HFFc6 (cell line): ENCODE data around the gene CXCL14. TPM values are rescaled to one million over a fixed set of nuclear protein-coding genes. Genes with fewer than 3 reads are reported as not detected.
A peak's percentile ranks its signal among the peaks of the same experiment; 100 is the strongest.

Source experiments
- DNase-seq: peaks from one replicate; pipeline ENCODE4 v3.0.0-alpha.2; 2018
- H3K27ac Mint-ChIP-seq: 2 replicates; pipeline ENCODE4 v1.8.0; 2020; ENCODE audit warnings: mild to moderate bottlenecking, mixed read lengths
- H3K27me3 Mint-ChIP-seq: 2 replicates; pipeline ENCODE4 v1.8.0; 2021; ENCODE audit warnings: mild to moderate bottlenecking, moderate library complexity, mixed read lengths; ENCODE audit not compliant: insufficient read depth
- H3K36me3 Mint-ChIP-seq: 2 replicates; pipeline ENCODE4 v1.8.0; 2021; ENCODE audit warnings: low read depth, mixed read lengths
- H3K4me1 Mint-ChIP-seq: 2 replicates; pipeline ENCODE4 v1.8.0; 2020; ENCODE audit warnings: low read depth, mixed read lengths
- H3K4me3 Mint-ChIP-seq: 2 replicates; pipeline ENCODE4 v1.8.0; 2020; ENCODE audit warnings: mild to moderate bottlenecking, moderate library complexity, mixed read lengths
- H3K9me3 Mint-ChIP-seq: 2 replicates; pipeline ENCODE4 v1.8.0; 2020; ENCODE audit warnings: mild to moderate bottlenecking, mixed read lengths
- total RNA-seq, 6 experiments: library from RNA; stranded (reverse); fragmentation: NEBNext Ultra II Directional; extraction: Animal tissue kit (Norgen Biotek cat#: 25700); gene quantifications; 2 replicates in 1 of 6; 3 replicates in 5 of 6; pipeline ENCODE4 v1.2.3, GENCODE V29; 2021
- TF ChIP-seq, protein P1 (sequence below): fragments of 200-600 bp; sonication (generic); IDR thresholded peaks from 2 replicates; pipeline ENCODE4 v1.5.0; 2021; ENCODE audit warnings: antibody characterized with exemption, mild to moderate bottlenecking

Gene CXCL14
- total RNA-seq, 6 experiments from 2014 or later = 0.17 TPM; not detected in 5

GRCh38 chr5:135565266-135565665 is 13.5 kb downstream of the CXCL14 start:
- TF ChIP-seq, protein P1, sequence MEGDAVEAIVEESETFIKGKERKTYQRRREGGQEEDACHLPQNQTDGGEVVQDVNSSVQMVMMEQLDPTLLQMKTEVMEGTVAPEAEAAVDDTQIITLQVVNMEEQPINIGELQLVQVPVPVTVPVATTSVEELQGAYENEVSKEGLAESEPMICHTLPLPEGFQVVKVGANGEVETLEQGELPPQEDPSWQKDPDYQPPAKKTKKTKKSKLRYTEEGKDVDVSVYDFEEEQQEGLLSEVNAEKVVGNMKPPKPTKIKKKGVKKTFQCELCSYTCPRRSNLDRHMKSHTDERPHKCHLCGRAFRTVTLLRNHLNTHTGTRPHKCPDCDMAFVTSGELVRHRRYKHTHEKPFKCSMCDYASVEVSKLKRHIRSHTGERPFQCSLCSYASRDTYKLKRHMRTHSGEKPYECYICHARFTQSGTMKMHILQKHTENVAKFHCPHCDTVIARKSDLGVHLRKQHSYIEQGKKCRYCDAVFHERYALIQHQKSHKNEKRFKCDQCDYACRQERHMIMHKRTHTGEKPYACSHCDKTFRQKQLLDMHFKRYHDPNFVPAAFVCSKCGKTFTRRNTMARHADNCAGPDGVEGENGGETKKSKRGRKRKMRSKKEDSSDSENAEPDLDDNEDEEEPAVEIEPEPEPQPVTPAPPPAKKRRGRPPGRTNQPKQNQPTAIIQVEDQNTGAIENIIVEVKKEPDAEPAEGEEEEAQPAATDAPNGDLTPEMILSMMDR = no peak
- Mint-ChIP-seq H3K9me3 (no peaks in the 10 kb centered on the region), H3K27ac (no peak overlapping the region), H3K4me3 (no peak overlapping the region), H3K27me3 (peaks cover 26% of the 10 kb centered on the region), H3K36me3 (no peaks in the 10 kb centered on the region), H3K4me1 (peaks cover 43% of the 10 kb centered on the region)
- no peak for DNase-seq

DNA sequence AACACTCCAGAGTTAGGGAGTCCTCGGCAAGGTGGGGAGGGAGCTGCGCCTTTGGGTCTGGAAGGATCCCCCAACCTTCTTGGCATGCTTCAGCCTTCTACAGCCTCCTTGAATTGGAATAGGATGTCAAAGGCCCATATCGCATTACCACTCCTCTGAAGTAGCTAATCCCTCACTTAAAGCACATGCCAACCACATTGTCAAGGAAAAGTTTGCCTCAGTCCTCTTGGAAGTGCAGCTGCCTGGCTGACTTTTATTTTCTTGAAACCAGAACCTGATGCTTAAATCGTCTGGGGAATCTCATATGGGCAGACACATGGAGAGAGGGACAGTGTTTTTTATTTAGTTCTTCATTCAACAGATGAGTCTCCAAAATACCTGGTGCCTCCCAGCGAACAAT is 14.5 kb downstream of the CXCL14 start:
- no peak for DNase-seq
- Mint-ChIP-seq H3K27me3 (peaks cover 26% of the 10 kb centered on the region), H3K9me3 (no peaks in the 10 kb centered on the region), H3K4me3 (no peak overlapping the region), H3K4me1 (peaks cover 43% of the 10 kb centered on the region), H3K36me3 (no peaks in the 10 kb centered on the region), H3K27ac (no peak overlapping the region)
- TF ChIP-seq, protein P1 = no peak

DNA sequence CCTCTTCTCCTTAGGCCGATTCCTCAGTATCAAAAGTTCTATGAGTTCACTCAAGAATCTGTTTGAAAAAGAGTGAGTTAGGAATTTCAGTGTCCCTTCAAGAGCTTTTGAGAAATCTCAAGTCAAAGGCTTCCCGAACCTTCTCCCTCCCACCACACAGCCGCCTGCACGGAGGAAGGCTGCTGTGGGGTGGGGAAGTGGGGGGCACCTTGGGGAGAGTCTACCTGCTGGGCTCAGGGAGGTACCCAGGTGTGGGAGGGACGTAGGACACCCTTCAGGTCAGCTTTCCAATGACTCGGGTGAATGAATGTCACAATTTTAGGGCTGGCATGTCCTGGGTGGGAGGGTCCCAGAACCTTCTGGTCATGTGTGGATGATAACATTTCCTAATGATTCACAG is 17.5 kb downstream of the CXCL14 start:
- TF ChIP-seq, protein P1 = no peak
- H3K4me3 Mint-ChIP-seq = no peak overlapping the region; the same call in 1 of the 2 replicates
- no peaks in the 10 kb centered on the region for H3K9me3 Mint-ChIP-seq
- H3K36me3 Mint-ChIP-seq = no peaks in the 10 kb centered on the region
- H3K27me3 Mint-ChIP-seq = peaks cover 39% of the 10 kb centered on the region
- H3K27ac Mint-ChIP-seq = no peak overlapping the region
- H3K4me1 Mint-ChIP-seq = peaks cover 18% of the 10 kb centered on the region
- no peak for DNase-seq

DNA sequence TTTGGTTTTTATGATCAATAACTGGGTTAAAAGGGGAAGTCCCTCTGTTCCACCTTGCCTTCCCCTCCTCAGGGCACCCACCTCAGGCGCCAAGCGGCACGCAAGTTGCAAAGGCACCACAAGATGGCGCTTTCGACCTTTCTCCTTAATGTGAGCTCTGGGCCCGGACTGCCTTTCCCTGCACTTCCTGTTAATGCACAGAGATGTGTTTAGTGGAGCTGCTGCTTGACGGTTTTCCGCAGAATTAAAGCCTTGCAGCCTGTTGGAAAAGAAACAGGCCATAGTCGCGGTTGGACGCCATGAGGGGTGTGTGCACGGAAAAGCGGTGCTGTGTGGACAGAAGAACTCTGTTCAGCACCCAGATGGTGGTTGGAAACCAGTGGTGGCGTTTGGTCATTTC is 17.9 kb downstream of the CXCL14 start:
- Mint-ChIP-seq H3K4me3 (peak overlapping the region; percentile 57), H3K9me3 (no peaks in the 10 kb centered on the region), H3K36me3 (no peaks in the 10 kb centered on the region), H3K4me1 (peaks cover 14% of the 10 kb centered on the region), H3K27me3 (peaks cover 37% of the 10 kb centered on the region), H3K27ac (no peak overlapping the region)
- TF ChIP-seq, protein P1 = peak; percentile 93
- peak; percentile 74 for DNase-seq

- H3K27me3 Mint-ChIP-seq = peaks cover 30% of the 10 kb centered on the region
Measured at GRCh38 chr5:135559354-135559753, 19.4 kb downstream of the CXCL14 start.

More at GRCh38 chr5:135559354-135559753, 19.4 kb downstream of the CXCL14 start:
- TF ChIP-seq, protein P1 = no peak
- Mint-ChIP-seq H3K27ac (no peak overlapping the region), H3K36me3 (no peaks in the 10 kb centered on the region), H3K4me1 (peaks cover 7% of the 10 kb centered on the region; the same call in 1 of the 2 replicates), H3K4me3 (no peak overlapping the region; the same call in 1 of the 2 replicates), H3K9me3 (no peaks in the 10 kb centered on the region)
- DNase-seq = no peak
